Liver (tissue), 3 donors: Measurements from ENCODE around the gene TP53TG5.

Source experiments
- CTCF ChIP-seq: fragments of 150-350 bp; IDR thresholded peaks from 2 replicates; pipeline ENCODE4 v1.5.1; 2017; ENCODE audit warnings: improper control_type of control experiment, low read depth, low read length; ENCODE audit not compliant: missing input control
- GABPA ChIP-seq, 2 donors: IDR thresholded peaks in 1 of 2; conservative IDR thresholded peaks in 1 of 2; 2 replicates each; pipeline ENCODE4 v1.6.1; 2016; ENCODE audit warnings: antibody characterized with exemption in 2 of 2, mild to moderate bottlenecking in 1 of 2, moderate library complexity in 1 of 2
- JUND ChIP-seq, 2 donors: IDR thresholded peaks; 2 replicates each; pipeline ENCODE4 v1.6.1; 2016; ENCODE audit warnings: antibody characterized with exemption in 2 of 2
- SP1 ChIP-seq: IDR thresholded peaks from 2 replicates; pipeline ENCODE4 v1.6.1; 2018; ENCODE audit warnings: antibody characterized with exemption, mild to moderate bottlenecking
- TF ChIP-seq, protein P1 (sequence below): IDR thresholded peaks from 2 replicates; pipeline ENCODE4 v1.6.1; 2016; ENCODE audit warnings: antibody characterized with exemption, mild to moderate bottlenecking
- TF ChIP-seq, protein P2 (sequence below): IDR thresholded peaks from 2 replicates; pipeline ENCODE4 v1.6.1; 2016; ENCODE audit warnings: antibody characterized with exemption
- donor health status: healthy.
- donor health status: healthy.

- TF ChIP-seq, protein P1, sequence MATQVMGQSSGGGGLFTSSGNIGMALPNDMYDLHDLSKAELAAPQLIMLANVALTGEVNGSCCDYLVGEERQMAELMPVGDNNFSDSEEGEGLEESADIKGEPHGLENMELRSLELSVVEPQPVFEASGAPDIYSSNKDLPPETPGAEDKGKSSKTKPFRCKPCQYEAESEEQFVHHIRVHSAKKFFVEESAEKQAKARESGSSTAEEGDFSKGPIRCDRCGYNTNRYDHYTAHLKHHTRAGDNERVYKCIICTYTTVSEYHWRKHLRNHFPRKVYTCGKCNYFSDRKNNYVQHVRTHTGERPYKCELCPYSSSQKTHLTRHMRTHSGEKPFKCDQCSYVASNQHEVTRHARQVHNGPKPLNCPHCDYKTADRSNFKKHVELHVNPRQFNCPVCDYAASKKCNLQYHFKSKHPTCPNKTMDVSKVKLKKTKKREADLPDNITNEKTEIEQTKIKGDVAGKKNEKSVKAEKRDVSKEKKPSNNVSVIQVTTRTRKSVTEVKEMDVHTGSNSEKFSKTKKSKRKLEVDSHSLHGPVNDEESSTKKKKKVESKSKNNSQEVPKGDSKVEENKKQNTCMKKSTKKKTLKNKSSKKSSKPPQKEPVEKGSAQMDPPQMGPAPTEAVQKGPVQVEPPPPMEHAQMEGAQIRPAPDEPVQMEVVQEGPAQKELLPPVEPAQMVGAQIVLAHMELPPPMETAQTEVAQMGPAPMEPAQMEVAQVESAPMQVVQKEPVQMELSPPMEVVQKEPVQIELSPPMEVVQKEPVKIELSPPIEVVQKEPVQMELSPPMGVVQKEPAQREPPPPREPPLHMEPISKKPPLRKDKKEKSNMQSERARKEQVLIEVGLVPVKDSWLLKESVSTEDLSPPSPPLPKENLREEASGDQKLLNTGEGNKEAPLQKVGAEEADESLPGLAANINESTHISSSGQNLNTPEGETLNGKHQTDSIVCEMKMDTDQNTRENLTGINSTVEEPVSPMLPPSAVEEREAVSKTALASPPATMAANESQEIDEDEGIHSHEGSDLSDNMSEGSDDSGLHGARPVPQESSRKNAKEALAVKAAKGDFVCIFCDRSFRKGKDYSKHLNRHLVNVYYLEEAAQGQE, result peak; percentile 74
- TF ChIP-seq SP1 (peak; percentile 80), JUND (IDR thresholded peaks at IDR 0.05) (peak; percentile 50 to 92), CTCF (no peak), GABPA (IDR thresholded peaks at IDR 0.05 in 1 of 2, conservative IDR thresholded peaks at IDR 0.05 in 1 of 2) (peak in 1 of 2 donors; percentile 63)
- TF ChIP-seq, protein P2, sequence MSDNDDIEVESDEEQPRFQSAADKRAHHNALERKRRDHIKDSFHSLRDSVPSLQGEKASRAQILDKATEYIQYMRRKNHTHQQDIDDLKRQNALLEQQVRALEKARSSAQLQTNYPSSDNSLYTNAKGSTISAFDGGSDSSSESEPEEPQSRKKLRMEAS, result peak; percentile 93
These were observed 19.6 kb downstream of the TP53TG5 start for GRCh38 chr20:45358282-45359068.
